Hematopoietic multipotent progenitor cell treated with erythropoietin and hydrocortisone succinate and interleukin-3 and kit ligand, for 8 days (in vitro differentiated cells): ENCODE results near the gene ARHGAP15.

Source experiments
- DNase-seq: peaks from one replicate; pipeline ENCODE4 v3.0.0-alpha.2; 2015

ARHGAP15 gene

DNA sequence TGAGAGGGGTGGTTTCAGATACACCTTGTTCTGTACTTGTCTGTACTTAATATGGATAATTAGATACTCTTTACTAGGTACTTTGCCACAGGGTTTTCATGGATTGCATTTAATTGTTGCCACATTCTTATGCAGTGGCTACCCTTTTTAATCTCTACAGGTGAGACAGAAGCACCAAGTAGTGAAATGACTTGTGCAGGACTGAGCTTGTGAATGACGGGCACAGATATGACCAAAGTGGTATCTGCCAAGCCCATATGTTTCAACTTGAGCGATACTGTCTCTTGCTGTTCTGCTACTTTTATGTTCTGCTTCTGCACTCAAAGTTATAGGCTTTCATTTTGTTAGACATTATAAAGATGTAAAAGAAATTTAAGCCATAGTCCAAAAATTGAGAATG lies 288.2 kb downstream of the ARHGAP15 start:
- no peak for DNase-seq

GRCh38 chr2:143420313-143420712 lies 291.1 kb downstream of the ARHGAP15 start:
- DNase-seq, result no peak

DNA sequence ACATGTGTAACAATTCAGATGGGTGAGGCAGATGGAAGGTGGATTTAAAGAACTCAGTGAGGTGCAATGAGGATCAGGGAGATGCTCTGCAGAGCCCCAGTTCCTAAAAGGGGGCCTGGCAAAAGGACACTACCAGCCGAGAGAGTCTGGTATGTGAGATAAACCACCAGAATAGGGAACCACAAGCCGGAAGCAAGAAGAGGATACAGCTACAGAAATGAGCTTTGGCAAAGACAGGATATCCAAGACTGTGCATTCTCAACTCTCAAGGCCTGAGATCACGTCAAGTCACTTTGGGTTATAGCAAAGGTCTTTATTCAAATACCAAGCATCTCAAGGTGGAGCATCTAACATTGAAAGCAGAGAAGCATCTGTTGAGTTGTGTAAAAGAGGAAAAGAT lies 293.5 kb downstream of the ARHGAP15 start:
- peak; percentile 66 for DNase-seq

DNA sequence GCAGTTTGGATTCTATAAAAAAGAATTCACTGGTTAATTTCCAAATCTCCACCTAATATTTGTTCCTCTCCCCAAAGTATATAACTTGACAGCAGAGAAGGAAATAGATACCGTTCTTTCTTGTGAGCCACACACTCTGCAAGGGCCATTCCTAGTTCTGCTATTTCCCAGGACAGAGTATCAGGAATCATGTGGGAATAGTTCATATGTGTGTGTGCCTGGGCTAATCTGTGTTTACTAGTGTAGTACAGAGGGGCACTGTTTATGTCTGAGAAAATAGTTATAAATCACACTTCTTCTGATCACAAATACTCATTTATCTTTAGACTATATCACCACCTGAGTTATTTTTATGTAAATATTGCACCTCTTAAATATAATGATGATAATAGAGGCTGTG lies 296.7 kb downstream of the ARHGAP15 start:
- no peak for DNase-seq

- DNase-seq, result no peak
Measured at GRCh38 chr2:143426296-143426695, 297.1 kb downstream of the ARHGAP15 start.

- DNase-seq, result peak; percentile 7
Measured at GRCh38 chr2:143428700-143429099, 299.5 kb downstream of the ARHGAP15 start.

DNA sequence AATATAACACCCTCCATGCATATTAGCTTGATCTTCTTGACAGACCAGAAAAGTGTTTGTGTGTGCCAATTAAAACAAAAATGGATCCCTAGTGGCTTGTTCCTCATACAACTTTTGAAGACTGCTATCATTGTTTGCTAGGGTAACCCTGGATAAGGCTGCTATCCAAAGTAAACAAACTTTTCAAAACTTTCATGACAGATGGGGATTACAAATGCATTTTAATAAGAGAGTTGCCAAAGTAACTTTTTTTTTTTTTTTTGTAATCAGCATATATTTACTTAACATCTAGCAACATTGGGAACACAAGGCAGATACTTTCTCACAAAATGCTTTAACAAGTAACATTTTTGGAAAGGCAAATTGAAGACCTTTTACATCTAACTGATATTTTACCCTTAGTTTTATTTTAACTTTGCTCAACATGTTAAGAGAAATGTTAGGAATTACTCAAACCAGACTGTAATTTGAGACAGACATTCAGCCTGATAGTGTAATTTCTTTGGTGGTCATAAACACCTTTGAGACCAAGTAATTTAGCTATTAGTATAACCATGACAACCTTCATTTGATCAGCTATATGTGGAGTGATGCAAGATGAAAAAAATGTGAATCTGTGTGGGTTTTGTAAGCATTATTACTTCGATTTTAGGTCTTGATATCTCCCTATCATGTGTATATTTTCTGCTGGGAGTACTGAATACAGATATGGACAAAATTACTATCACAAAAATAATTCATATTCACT lies 300.9 kb downstream of the ARHGAP15 start:
- DNase-seq, result no peak

DNA sequence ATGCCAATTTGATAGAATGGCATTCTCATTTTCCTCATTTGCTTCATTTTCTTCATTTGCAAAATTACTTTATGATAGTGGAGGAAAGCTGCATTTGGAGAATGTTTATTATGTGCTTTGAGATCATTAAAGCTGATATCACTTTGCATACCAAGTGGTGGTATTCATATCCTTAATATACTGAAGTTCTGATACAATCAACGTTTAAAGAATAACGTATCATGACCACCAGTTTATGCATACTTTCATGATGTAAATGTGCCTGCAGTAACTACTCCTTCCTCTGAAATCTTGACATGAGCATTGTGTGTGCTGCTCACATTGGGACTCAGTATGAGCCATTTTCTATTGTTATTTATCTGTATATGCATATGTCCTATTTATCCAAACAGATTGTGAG lies 302.1 kb downstream of the ARHGAP15 start:
- no peak for DNase-seq

GRCh38 chr2:143433251-143433650 lies 304.0 kb downstream of the ARHGAP15 start:
- DNase-seq, result no peak

- DNase-seq, result no peak
Measured at GRCh38 chr2:143433840-143434239, 304.6 kb downstream of the ARHGAP15 start.

DNA sequence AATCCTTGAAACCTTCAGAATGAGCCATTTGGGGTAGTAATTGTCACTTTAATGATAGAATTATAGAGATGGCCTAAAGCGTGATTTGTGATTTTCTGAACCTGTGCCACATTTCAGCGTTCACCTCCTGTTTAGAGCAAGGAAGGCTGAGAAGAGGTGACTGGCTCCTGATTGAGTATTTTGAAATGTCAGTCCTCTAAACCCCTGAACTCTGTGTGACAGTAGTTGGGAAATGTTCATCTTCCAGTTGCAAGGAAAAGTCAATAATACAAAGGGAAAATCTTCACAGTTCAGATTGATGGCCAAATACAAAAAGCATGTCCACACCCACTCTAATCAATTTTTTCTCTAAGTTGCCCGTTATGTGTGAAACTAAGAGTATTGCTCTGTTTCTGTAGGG lies 305.2 kb downstream of the ARHGAP15 start:
- no peak for DNase-seq

DNA sequence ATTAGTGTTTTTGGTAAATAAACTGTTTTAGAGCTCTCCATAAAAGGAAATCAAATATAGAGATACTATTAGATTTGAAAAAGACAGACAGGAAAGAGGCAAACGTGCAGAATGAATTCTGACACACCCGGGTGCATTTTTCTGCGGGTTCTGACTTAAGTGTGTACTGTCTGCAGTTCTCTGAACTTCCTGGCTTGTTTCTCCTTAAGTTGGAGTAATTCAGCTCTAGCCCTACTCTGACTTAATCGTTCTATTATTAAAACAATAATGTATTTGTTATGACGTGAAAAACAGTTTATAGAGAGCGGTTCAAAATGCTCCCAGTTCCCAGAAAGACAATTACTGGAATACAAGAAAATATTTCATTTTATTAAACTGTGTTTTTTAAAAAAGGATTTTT lies 305.9 kb downstream of the ARHGAP15 start:
- no peak for DNase-seq

DNA sequence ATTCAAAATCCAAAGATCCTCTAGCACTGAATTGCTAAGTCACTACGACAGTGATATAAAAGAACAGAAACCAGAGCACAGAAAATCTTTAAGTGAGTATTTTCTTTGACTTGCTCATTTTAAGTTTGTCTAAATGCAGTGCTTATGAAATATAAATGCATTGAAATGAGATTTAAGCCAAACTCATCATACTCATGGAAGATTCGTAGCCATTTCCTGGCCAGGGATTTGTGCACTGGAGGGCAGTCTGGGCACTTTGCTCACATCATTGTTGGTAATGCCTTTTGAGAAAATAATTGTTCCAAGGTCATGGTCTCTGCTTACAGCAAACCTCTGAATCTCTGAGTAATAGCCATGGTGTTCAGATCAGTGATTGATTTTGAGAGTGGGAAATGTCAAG lies 307.7 kb downstream of the ARHGAP15 start:
- no peak for DNase-seq

DNA sequence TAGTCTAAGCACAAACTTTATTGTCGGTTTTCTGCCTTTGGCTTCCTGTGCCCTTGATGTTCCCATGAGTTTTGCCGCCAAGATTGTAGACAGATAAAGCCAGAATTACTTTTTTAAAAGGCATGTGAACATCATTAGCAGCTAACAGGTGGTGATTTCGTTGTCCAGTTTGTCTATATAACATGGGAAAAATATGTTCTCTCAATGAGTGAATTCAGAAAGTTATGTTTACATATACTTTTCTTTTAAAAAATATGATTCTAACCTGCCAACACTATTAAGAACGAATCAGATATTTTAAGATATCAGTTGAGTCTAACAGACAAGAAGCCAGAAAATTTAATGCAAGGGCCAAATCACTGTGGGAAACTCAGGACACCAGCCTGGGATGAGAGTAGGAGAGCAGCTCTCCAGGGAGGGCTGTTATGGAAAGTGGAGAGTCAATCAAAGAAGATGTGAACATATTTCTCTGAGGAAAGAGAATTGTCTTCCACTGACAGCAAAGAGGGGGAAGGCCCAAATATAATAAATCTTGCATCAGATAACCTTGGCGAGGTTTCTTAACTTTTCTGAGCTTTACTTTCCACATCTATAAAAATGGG lies 311.3 kb downstream of the ARHGAP15 start:
- no peak for DNase-seq

DNA sequence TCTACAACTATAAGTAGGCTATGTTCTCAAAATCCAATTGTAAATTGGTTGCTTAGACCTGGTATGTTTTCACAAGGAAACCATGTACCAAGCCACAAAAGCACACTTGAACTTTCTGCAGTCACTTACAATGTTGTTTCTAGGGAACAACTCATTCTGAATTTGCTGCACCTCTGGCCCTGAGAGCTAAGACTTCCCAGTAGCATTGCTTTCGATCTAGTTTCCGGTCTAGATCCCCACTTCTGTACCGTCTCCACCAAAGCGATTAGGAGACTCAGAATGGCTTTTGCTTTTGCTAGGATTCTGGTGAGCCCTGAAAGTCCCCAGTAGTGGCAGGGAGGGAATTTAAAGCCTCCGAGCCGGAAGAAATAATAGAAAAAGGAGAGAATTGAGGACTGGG lies 313.0 kb downstream of the ARHGAP15 start:
- DNase-seq, result no peak

GRCh38 chr2:143451642-143452281 lies 322.5 kb downstream of the ARHGAP15 start:
- DNase-seq, result peak; percentile 5

DNA sequence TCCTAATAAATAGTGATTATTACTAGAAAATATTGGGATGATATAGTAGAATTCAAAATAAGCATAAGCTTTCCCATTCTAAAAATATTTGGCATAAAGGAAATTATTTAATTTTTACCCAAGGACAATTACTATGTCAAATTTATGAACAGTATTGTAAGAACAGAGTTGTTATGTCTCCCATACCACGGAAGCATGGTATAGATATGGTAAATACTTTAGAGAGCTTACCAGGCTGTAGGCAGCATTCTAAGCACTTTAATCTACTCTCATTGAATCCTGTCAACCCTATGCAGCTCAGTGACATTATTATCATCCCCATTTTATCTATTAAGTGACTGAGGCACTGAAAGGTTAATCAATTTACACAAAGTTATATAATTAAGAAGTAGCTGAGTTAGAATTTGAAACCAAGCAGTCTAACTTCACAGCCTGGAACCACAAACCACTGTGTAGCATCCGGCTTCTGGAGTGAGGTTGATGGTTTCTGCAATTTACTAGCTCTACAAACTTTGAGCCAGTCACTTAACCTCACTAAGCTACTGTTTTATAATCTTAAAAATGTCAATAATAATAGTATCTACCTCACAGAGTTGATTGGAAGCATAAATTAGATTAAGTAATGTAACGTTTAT lies 323.7 kb downstream of the ARHGAP15 start:
- DNase-seq, result no peak

DNA sequence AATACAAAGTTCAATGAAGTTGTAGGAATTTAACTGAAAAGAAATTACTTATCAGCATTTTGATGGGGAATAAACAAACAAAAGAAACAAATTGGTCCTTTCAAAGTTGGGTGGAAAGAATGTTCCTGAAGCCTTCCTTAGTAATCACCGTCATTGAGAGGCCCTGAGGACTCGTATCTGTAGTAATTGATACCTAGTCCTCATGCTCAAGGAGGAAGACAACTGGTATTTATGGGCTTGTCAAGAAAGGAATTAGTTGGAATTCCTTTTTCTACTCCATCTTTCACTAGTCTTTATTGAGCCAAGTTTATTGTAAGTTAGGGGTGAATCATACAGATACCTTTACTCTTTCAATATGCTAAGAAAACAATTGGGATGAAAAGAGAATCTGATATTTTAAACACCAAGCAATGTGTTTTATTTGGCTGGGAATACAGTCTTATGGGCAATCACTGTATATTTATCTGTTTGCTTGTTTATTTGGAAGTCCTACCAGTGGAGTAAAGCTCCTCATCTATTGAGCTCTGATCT lies 324.8 kb downstream of the ARHGAP15 start:
- no peak for DNase-seq

DNA sequence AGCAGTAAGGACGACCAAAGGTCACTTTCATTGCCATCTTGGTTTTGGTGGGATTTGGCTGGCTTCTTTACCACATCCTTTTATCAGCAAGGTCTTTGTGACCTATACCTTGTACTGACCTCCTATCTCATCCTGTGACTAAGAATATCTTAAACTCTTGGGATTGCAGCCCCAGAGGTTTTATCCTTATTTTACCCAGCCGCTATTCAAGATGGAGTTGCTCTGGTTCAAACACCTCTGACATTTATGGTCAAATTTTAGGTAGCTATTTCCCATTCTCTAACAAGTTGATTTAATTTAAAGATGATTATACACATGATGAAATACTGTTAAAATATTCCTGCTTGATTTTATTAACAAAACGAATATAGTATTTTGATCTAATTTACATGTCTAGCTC lies 326.1 kb downstream of the ARHGAP15 start:
- DNase-seq, result no peak

DNA sequence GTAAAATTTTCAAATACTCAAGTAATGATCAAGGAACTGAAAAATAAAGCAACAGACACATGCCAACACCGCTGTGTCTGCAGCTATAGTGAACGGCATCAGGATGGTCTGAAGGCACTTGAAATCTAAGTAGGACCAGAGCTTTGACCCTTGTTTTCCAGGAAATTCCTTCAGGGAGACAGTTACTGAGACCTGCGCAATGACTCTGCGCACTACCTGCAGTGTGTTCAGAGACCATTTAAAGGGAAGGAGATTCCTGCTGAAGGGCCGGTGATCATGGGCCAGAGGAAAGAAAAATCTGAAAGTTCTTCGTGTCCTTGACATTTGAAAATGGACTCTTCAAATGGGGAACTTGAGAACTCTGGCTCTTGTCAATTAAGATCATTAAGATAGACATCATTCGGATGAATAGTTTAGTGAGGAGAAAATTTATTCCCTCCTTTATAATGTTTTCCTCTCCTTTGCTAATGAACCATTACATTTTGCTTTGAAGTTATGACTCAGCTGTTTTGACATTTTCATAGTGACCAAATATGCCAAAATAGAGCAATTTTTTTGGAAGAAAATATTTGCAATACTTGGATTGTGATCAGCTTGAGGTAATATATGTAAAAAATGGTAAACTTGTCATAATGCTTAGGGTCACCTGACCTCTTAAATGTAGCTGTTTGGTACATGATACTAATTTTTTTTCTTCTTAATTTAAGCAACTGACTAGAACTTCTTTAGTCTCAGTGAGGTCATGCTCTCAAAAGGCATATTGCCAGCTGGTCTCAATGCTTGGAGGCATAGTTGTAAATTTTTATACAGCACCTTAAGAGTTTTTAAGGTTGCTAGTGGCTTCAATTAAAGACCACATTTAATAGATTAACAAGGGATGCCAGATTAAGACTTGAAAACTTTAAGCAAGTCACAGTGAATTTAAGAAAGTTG lies 329.3 kb downstream of the ARHGAP15 start:
- no peak for DNase-seq

DNA sequence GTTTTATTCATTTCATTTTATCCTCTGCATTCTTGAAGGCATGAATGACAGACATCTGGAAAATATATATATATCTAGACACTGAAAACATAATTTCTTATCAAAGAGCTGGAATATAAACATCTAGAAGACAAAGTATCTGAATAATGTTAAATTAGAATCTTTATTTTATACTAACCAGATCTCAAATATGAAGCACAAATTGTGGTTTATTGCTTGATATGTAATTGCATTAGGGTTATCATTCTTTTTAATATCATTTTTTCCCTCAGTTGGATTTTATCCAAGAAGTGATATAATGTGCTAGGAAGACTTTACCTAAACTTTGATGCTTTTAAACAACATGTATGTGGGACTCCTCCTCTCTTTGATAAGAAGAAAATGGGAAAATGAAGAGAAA lies 331.2 kb downstream of the ARHGAP15 start:
- no peak for DNase-seq

GRCh38 chr2:143463719-143464118 lies 334.5 kb downstream of the ARHGAP15 start:
- no peak for DNase-seq
